Measurements from ENCODE around the gene ZC3H10.
A peak's percentile ranks its signal among the peaks of the same experiment; 100 is the strongest.

DNA sequence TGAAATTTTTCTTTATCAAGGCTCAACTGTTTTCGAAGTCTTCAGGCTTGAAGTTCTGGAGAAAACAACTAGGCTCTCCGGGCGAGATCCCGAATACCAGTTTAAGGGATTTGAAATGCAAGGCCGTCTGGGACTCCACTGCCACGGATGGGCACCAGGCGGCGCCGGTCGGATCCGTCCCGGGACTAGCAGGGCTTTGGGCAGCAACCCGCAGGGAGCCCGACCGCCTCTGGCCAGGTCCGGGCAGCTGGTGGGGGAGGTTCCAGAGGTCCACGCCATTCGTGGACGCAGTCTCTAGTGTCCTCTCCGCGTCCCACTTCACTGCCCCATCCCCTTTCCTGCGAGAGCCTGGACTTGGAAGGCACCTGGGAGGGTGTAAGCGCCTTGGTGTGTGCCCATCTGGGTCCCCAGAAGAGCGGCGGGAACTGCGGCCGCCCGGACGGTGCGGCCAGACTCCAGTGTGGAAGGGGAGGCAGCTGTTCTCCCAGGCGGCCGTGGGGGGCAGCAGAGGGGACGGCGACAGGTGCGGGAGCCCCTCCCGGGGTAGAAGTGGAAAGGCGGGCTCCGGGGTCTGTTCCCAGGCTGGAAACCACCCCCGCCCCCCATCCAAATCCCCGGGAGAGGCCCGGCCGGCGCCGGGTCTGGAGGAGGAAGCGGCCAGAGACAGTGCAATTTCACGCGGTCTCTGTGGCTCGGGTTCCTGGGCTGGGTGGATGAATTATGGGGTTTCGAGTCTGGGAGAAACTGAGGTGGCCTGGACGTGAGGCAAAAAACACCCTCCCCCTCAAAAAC lies 38.9 kb upstream of the ZC3H10 start:
- TF ChIP-seq, protein P1, sequence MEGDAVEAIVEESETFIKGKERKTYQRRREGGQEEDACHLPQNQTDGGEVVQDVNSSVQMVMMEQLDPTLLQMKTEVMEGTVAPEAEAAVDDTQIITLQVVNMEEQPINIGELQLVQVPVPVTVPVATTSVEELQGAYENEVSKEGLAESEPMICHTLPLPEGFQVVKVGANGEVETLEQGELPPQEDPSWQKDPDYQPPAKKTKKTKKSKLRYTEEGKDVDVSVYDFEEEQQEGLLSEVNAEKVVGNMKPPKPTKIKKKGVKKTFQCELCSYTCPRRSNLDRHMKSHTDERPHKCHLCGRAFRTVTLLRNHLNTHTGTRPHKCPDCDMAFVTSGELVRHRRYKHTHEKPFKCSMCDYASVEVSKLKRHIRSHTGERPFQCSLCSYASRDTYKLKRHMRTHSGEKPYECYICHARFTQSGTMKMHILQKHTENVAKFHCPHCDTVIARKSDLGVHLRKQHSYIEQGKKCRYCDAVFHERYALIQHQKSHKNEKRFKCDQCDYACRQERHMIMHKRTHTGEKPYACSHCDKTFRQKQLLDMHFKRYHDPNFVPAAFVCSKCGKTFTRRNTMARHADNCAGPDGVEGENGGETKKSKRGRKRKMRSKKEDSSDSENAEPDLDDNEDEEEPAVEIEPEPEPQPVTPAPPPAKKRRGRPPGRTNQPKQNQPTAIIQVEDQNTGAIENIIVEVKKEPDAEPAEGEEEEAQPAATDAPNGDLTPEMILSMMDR (IDR thresholded peaks at IDR 0.05): peak; percentile 68 to 95 (median 92)
- peak; percentile 81 to 92 (median 90) for TF ChIP-seq POLR2A (IDR thresholded peaks at IDR 0.05)

All from body of pancreas (tissue), 4 donors.